GM21528 (cell line): Measurements from ENCODE around the gene CAD.
"Not testable (repeated sequence)": the region's sequence is repeated elsewhere in the genome, so short reads cannot be mapped to it uniquely, and the experiment has no call there.

ENCODE experiments used
- ATAC-seq: cut with Tn5 transposase; IDR thresholded peaks from one replicate; pipeline ENCODE4 v1.9.1; 2021; ENCODE audit warnings: mild to moderate bottlenecking, moderate library complexity; ENCODE audit not compliant: unreplicated experiment, low FRiP score

The CAD gene

DNA sequence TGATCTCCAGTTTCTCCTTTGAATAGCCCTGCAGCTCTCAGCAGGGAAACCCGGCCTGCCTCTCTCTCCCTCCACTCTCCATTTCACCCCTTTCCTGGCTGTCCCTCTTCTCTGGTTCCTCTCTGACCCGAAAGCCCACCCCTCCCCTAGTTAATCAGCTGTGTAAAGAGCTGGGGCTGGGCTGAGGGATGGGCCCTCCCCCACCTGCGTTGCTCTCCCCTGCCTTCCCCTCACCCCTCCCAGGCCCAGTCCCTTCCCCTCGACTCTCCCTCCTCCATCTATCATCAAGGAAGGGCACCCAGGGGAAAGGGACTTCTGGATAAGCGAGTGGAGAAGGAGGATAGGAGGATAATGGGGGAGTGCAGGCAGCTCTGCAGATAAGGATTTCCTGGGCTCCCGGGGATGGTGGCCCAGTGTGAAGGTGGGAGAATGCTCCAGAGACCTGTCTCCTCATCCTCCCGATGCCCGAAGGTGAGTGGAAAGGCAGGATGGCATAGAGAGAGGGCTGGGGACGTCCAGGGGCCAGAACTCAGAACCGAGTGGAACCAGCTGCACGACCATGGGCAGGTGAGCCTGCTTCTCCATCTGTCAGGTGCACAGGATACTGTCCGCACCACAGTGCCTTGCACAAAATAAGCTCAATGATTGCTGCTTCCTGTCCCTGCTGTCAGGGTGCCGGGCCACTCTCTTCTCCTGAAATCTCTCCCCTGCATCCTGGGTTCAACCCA, 33.6 kb downstream of the CAD start:
- ATAC-seq: no peak

DNA sequence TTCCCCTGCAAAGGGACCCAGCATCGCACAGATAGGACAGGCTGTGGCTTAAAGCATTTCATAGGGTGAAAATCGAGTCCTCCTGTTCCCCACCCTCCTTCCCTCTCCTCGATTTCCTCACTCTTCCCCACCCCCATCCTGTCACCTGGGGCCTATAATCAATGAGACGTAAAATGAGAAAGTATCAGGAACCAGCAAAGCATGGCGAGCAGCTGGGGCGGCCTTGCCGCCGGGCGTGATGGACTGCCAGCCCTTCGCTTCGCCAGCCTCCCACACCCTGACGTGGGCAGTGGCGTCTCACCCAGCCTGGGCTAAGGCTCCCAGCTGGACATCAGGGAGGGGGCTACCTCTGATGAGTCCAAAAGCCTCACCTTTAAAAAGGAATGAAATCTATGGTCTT, 34.6 kb downstream of the CAD start:
- no peak for ATAC-seq

GRCh38 chr2:27255187-27255586, 38.0 kb downstream of the CAD start:
- no peak for ATAC-seq

- no peak for ATAC-seq
Measured at GRCh38 chr2:27255660-27256059, 38.5 kb downstream of the CAD start.

GRCh38 chr2:27256855-27257454, 39.8 kb downstream of the CAD start:
- ATAC-seq: no peak

DNA sequence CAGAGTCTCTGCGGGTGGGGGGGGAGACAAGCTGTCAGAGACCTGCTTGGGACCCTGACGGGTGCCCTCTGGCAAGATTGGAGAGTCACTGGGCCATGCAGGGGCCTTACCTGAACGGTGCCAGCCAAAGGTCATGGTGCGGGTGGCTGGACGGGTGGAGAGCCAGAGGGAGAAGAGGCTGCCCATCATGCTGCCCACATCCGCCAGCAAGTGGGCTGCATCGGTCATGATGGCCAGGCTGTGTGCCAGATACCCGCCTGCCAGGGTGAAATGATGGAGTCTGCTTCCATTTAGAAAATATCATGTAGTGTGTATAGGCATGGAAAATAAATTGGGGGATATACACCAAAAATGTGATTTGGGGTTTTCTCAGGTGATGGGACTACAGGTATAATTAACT, 40.9 kb downstream of the CAD start:
- ATAC-seq: no peak

- no peak for ATAC-seq
Measured at GRCh38 chr2:27261241-27261925, 44.2 kb downstream of the CAD start.

DNA sequence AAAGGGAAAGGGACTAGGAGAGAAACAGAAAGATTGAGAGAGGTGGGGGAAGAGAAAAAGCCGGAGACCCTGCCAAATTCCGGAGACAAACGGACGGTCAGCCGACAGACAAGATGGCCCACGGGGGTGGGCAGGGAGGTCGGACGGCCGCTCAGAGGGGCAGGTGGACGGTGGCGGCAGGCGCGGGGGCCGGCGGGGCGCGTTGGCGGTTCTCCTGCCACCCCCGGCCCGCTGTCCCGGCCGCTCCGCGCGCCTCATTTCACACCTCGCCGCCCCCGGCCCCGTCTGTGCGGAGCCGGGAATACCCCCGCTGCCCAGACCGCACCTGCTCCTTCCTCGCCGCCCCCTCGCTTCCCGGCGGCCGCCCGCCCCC, 44.7 kb downstream of the CAD start:
- ATAC-seq: no peak

DNA sequence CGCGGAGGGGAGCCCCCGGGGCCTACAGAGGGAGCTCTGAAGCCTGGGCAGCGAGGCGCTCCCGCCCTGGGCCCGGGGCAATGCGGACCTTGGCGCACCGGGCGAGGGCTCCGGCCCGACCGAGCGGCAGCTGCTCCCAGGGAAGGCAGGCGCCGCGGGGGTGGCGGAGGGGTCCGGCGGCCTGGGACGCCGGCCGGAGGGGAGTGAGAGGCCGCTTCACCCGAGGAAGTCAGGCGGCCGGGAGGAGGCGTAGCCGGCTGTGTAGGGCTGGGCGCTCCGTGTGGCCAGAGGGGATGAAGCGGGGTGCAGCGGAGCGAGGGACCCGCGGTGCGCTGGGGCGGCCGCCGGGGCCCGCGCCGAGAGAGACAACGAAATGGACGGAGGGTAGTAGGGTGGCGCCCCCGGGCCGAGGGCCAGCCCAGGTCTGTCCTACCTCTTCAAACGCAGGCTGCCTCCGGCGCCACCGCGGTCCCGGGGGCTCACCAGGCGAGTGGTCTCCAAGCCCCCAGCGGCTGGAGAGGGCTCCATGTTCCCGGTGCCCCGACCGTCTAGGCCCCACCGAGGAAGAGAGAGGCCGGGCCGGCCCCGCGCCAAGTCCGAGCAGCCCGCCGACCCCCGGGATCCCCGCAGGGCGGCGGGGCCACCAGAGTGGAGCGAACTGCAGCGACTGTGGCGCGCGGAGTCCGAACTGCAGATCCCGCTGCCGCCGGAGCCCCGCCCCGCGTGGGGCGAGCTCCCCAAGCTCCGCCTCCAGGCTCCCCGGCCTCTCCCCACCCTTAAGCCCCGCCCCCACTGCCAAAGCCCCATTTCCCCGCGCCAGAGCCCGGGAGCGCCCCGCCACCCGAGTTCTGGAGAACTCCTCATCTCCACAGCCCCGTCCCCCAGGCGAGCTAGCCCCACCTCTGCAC, 45.5 kb downstream of the CAD start, which contains the start of gene SLC30A3:
TSS of gene SLC30A3 (minus strand) at position 669 of the 908 bp plus-strand sequence. CDS start at position 528, 141 bp downstream.
- no peak for ATAC-seq

DNA sequence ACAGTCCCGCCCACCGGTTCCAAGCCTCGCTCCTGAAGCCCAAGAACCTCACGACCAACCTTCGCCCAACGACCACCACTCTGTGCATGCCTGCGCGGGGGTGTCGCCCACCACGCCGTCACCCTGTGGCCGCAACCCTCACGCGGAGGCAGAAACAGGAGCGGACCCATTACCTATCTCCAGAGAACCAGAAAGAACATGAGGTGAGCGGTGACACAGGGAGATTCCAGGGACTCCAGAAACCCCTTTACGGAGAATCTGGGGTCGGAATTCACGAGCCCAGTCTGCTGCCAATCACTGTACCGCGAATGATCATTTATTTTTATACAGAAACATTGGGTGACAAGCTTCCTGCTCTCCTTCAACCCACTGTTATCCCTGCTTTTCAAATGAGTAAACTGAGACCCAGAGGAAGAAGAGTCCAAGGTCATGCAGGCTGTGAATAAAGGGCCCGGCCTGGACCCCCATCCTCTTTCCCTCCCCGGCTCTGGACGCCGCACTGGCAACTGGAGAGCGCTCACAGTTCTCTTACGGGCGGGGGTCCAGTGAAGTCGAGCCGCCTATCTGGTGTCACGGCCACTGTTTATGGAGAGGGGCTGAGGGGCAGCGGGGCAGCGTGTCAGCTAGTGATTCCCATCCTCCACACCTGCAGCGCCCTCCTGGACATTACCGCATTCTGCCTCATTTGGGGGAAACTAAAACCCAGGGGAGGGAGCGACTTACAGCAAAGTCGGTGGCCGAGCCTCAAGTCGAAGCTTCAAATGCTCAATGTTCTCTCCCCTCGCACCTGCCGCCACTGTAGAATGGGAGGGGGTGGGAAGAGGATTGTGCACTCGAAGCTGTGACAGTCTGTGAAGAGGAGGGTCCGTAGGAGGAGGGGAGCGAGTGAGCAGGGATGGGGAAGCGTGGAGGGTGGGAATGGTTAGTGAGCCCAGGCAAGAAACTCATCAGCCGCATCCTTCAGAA, 46.4 kb downstream of the CAD start:
- no peak for ATAC-seq

DNA sequence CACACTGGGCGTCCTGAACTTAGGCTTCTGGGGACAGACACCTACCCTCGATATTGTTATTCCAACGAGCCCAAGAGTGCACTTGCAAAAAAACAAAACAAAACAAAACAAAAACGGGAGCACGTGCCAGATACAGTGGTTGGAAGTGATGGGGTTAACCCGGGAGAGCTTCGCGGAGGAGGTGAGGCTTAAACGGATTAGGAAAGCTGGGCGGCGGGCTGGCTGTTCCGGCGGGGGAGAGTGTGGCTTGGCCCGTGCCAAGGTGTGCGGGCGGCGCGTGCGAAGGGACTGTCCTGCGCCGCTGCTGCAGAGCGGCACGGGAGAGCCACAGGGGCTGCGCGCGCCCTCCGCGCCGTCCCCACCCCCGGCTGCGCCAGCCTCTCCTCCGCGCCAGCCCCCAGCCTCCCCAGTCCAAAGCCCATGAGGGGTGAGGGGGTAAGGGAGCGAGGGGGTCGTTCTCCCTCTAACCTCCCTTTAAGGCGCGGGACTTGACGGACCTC, 47.1 kb downstream of the CAD start:
- no peak for ATAC-seq

DNA sequence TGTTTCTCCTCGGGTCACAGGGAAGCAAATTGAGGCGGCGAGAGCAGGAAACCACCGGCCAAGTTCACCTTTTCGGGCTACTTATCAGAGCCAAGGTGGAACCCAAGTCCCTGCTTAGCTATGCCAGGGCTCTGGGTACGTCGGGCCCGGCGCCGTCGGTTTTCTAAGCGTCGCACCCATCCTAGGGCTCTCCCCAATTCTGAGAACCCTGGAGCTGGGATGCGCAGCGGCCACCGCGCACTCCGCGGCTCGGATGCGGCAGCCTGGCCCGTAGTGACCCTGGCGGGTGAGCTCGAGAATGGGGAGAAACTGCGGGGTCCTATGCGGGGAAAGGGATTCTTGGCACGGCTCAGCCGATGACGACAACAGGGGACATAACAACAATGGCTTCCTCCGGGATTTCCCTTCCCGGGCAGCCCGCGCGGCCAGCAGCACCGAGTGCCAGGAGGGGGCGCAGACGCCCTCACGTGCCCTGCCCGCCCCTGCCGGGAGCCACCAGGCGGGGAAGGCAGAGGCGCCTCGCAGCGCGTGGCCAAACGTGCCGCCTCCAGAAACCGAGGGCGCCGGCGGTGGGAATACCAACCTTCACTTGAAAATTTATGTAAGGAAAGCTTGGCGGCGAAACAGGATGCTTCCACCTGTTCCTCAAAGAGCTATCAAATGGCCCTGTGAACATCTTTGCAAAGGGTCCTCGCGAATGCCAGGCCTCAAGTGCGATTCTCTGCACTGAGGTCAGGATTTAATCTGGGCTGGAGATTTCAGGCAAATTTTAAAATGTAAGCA, 47.8 kb downstream of the CAD start:
- ATAC-seq: no peak

DNA sequence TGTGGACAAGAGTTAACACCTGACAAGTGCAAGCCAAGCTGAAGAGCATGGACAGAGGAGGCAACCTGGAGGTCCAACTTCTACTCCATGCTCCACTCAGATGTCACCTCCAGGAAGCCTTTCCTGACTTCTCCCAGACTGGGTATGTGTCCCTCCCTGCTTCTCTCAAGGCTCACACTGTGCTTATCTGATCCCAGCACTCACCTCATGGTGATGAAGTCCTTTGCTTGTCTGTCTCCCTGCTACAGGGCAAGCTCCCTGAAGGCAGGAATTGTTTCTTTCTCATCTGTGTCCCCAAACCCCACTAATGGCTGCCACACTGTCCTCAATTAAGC, 48.3 kb downstream of the CAD start:
- ATAC-seq: no peak

DNA sequence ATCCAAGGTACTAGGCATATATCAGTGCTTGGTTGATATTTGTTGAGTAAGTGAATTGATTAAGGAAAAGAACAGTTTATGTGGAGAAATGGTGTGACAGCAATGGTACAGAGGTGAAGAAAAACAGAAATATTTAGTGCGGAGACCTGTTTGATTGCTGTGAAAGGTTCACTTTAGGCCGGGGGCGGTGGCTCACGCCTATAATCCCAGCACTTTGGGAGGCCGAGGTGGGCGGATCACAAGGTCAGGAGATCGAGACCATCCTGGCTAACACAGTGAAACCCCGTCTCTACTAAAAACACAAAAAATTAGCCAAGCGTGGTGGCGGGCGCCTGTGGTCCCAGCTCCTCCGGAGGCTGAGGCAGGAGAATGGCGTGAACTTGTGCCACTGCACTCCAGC, 51.1 kb downstream of the CAD start:
- ATAC-seq: not testable (repeated sequence)

DNA sequence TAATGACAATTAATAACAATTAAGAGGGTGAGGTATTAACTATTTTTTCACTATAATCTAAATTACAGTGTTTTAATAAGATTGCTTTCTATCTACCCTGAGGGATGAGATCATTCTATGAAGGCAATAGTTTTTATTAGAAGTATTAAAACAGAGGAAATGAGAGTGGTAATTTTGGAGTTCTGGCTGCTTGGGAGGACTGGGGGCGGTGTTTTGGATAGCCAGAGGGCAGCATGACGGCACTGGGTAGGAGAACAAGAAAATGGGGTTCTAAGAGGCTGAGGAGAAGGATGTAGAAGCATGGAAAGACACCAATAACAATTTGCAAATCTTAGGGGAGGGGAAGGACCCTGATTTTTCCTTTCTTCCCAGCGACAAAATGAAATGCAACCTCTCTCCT, 53.0 kb downstream of the CAD start:
- no peak for ATAC-seq

DNA sequence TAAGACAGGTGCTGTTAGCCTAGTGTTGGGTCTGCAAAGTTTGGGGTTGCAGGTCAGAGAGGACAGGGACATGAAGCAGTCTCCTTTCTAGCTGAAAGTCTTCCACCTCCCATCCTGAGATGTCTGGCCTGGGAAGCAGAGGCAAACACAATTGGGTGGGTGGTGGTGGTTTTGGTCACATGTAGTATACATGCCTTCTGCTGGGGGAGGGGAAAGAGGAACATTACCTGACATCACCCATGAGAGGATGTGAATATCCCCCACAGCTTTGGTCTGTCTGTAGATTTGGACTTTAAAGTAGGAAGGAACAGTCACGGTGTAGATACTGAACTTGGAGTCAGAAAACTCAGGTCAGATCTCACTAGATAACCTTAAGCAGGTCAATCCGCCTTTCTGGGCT, 53.5 kb downstream of the CAD start:
- ATAC-seq: no peak

DNA sequence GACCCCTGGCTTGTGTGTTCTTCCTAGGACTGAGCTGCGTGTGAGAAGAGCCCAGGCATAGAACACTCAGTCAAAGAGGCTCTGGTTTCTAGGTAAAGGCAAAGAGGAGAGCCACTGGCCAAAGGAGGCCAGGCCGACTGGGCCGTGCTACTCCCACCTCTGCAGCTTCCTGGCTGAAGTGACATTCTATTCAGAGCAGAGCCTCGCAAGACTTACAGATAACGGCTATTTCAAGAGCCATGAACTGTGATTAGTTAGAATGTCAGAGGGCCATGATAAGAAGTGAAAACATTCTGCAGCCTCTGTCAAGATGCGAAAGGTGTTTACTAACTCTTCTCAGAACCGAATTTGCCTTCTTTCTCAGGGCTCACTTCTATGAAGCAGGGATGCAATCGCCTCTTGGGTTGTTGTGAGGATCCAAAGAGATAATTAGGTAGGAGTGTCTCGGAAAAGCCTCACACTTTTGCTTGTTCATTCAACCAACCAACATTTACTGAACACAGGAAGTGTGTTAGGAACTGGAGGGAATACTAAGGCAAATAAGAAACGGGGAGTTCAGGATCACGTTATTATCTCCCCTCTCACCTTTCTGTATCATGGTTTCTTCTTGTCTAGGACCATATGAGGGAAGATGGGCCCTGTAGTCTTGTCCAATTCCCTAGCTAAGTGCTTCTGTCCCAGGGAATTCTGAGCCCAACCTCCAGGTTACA, 54.6 kb downstream of the CAD start:
- no peak for ATAC-seq
